Retina (tissue), 1 donor: Measurements from ENCODE around the gene TTC13.
"Not testable (repeated sequence)": the region's sequence is repeated elsewhere in the genome, so short reads cannot be mapped to it uniquely, and the experiment has no call there.

ENCODE experiments used
- DNase-seq: peaks from one replicate; pipeline ENCODE4 v3.0.0-alpha.2; 2016

Gene TTC13

GRCh38 chr1:230987448-230987847, 8.8 kb upstream of the TTC13 start:
- no peak for DNase-seq

- DNase-seq: no peak
Observed at GRCh38 chr1:230986976-230987375, 8.3 kb upstream of the TTC13 start.

GRCh38 chr1:230985711-230986110, 7.0 kb upstream of the TTC13 start:
- DNase-seq: no peak

GRCh38 chr1:230984622-230985515, 6.2 kb upstream of the TTC13 start:
- not testable (repeated sequence) for DNase-seq

- DNase-seq: no peak
Observed at GRCh38 chr1:230983811-230984210, 5.2 kb upstream of the TTC13 start.

GRCh38 chr1:230982696-230983095, 4.0 kb upstream of the TTC13 start:
- DNase-seq: no peak

- no peak for DNase-seq
Observed at GRCh38 chr1:230979952-230980351, 1.3 kb upstream of the TTC13 start.

- no peak for DNase-seq
Observed at GRCh38 chr1:230979389-230979716, 692 bp upstream of the TTC13 start.

GRCh38 chr1:230977761-230978490, 735 bp downstream of the TTC13 start:
- DNase-seq: peak; percentile 69

- DNase-seq: no peak
Observed at GRCh38 chr1:230976825-230977747, 1.6 kb downstream of the TTC13 start.

GRCh38 chr1:230976360-230976759, 2.3 kb downstream of the TTC13 start:
- DNase-seq: no peak

GRCh38 chr1:230975636-230976035, 3.0 kb downstream of the TTC13 start:
- no peak for DNase-seq

- DNase-seq: no peak
Observed at GRCh38 chr1:230972855-230973271, 5.8 kb downstream of the TTC13 start.

- DNase-seq: peak; percentile 32
Observed at GRCh38 chr1:230971771-230972170, 6.9 kb downstream of the TTC13 start.

GRCh38 chr1:230970432-230970831, 8.2 kb downstream of the TTC13 start:
- DNase-seq: no peak

GRCh38 chr1:230966358-230966873, 12.2 kb downstream of the TTC13 start:
- no peak for DNase-seq

- no peak for DNase-seq
Observed at GRCh38 chr1:230965535-230965934, 13.1 kb downstream of the TTC13 start.

GRCh38 chr1:230964896-230965295, 13.8 kb downstream of the TTC13 start:
- no peak for DNase-seq

- DNase-seq: no peak
Observed at GRCh38 chr1:230958370-230958769, 20.3 kb downstream of the TTC13 start.

GRCh38 chr1:230957580-230957989, 21.1 kb downstream of the TTC13 start:
- DNase-seq: no peak

GRCh38 chr1:230950404-230950803, 28.3 kb downstream of the TTC13 start:
- DNase-seq: no peak

GRCh38 chr1:230948903-230949302, 29.8 kb downstream of the TTC13 start:
- DNase-seq: no peak

GRCh38 chr1:230948301-230948700, 30.4 kb downstream of the TTC13 start:
- no peak for DNase-seq
